ENCODE measurements around the gene E2F2.
"Not testable (repeated sequence)": the region's sequence is repeated elsewhere in the genome, so short reads cannot be mapped to it uniquely, and the experiment has no call there.

The E2F2 gene

GRCh38 chr1:23545851-23546250 is 14.8 kb upstream of the E2F2 start:
- no peak for DNase-seq

DNA sequence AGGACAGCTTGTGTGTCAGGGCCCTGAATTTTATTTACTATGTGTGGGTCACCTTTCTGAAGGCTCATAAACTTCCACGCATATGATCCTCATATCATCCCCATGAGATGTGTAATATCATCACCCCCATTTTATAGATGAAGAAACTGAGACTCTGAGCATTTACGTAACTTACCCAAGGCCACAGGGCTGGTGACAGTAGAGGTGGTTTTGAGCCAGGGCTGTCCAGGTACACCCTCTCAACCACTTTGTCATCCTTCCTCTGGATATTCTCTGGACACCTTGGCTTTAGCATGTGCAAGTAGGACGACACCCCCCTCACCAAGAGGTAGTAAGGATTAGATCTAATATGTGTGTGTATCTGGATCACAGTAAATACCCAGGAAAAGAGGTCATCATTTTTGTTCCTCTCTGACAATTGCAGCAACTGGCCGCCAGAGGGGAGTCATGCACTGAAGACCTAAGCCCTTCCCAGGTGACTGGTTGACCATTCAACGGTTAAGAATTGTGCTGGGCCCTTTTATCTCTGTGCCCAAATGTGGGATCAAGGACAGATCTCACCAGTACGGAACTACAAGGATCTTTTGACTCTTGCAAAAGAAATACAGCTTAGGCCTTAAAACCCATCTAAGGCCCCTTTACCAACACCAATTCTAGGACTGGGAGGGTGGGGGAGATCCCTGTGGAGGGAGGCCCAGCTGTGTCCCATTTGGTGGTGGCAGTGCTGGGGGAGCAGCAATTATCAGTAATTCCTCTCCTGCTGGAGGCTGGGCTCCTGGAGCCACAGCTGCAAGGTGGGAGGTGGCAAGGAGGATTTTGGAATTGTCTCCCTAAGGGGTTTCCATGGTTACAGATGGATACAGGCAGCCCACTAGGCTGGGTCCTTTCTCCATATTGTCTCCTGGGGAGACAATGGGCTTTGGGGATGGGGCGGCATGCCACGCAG is 13.7 kb upstream of the E2F2 start:
- peak; percentile 23 to 73 (median 55) for DNase-seq

DNA sequence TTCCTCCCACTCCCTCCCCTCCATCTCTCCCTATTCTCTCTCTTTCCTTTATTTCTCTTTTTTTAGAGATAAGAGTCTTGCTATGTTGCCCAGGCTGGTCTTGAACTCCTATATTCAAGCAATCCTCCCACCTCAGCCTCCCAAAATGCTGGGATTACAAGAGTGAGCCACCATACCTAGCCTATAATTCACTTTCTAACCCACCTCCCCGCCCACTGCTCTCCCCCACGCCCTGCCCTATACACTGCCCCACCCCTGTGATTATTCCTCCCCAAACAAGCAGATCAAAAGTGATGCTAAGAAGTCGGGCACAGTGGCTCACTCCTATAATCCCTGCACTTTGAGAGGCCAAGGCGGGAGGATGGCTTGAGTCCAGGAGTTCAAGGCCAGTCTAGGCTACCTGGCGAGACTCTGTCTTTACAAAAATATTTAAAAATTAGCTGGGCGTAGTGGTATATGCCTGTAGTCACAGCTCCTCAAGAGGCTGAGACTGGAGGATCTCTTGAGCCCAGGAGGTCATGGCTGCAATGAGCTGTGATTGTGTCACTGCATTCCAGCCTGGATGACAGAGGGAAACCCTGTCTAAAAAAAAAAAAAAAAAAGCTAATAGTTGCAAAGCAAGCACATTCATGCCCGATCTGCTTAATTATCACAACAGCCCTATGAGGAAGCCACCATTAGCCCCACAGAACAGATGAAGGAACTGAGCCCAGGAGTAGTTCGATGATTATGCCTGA is 12.8 kb upstream of the E2F2 start:
- DNase-seq: no peak

DNA sequence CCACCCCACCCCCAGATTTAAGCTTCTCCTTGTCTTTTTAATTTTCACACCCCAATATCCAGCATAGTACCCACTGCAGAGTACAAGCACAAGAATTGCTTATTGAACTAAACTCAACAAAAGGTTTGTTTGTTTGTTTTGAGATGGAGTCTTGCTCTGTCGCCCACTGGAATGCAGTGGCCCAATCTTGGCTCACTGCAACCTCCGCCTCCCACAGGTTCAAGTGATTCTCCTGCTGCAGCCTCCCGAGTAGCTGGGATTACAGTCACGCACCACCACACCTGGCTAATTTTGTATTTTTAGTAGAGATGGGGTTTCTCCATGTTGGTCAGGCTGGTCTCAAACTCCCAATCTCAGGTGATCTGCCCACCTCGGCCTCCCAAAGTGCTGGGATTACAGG is 11.9 kb upstream of the E2F2 start:
- DNase-seq: not testable (repeated sequence)

GRCh38 chr1:23539698-23540266 is 8.7 kb upstream of the E2F2 start:
- peak; percentile 82 to 93 (median 88) for DNase-seq

DNA sequence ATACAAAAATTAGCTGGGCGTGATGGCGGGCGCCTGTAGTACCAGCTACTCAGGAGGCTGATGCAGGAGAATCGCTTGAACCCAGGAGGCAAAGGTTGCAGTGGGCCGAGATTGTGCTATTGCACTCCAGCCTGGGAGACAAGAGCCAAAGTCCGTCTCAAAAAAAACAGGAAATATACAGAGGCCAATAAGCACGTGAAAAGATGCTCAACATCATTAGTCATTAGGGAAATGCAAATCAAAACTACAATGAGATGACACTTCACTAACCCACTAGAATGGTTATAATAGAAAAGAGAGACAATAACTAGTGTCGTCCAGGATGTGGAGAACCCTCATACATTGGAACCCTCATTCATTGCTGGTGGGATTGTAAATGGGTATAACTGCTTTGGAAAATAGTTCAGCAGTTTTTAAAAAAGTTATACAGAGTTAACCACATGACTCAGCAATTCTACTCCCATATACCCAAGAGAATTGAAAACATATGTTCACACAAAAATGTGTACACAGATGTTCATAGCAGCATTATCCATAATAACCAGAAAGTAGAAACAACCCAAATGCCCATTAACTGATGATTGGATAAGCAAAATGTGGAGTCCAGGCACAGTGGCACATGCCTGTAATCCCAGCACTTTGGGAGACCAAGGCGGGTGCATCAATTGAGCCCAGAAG is 6.4 kb upstream of the E2F2 start:
- no peak for DNase-seq

- DNase-seq: no peak
These were observed 2.4 kb upstream of the E2F2 start for GRCh38 chr1:23533246-23534023.

DNA sequence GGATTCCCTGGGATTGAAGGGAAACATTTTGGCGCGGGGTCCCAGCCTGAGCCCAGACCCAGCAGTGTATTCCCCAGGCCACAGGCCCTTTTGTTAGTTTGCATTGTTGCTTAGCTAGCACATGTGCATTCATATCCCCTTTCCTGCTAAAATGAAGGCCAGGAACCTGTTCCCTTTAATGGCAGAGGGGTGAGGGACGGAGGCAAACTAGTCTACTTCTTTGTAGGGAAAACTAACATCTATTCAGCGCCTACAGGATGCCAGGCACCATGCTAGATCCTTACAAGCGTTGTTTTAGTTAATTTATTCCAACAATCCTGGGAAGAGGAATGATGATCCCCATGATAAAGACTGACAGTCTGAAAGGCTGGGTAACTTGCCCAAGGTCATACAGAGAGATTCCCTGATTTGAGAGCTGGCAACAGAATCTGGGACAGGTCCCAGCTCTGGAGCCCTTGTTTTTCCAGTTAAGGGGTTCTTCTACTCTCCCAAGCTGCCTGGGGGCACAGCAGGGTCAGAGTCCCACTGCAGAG is 595 bp upstream of the E2F2 start:
- no peak for DNase-seq

DNA sequence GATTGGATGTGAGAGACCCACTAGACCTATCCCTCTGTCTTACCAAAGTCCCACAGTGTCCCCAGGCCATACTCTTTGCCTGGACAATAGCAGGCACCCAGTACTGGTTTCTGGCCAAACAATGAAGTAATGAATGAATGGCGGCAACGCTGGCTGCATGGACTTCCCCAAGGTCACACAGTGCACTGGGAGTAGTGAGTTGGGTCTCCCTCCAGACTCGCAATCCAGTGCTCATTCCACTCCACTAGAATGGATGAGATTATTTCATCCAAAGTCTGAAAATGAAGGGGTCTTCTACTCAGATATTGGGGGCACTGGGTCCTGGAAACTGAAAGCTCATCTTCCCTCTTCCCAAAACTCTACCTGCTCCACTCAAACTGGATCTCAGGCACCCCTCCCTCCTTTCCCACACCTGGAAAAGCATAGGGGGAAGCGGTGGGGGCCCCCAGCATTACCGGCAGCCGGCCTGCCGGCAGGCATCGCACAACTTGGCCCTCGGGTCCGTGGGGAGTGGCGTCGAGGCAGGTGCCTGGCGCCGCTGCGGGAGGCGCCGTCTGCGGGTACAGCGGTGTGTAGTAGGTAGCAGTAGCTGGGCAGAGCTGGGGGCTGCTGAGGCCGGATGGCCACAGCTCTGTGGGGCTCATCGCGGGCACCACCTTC is 816 bp downstream of the E2F2 start:
- peak in 1 of 6 experiments; percentile 28 for DNase-seq

DNA sequence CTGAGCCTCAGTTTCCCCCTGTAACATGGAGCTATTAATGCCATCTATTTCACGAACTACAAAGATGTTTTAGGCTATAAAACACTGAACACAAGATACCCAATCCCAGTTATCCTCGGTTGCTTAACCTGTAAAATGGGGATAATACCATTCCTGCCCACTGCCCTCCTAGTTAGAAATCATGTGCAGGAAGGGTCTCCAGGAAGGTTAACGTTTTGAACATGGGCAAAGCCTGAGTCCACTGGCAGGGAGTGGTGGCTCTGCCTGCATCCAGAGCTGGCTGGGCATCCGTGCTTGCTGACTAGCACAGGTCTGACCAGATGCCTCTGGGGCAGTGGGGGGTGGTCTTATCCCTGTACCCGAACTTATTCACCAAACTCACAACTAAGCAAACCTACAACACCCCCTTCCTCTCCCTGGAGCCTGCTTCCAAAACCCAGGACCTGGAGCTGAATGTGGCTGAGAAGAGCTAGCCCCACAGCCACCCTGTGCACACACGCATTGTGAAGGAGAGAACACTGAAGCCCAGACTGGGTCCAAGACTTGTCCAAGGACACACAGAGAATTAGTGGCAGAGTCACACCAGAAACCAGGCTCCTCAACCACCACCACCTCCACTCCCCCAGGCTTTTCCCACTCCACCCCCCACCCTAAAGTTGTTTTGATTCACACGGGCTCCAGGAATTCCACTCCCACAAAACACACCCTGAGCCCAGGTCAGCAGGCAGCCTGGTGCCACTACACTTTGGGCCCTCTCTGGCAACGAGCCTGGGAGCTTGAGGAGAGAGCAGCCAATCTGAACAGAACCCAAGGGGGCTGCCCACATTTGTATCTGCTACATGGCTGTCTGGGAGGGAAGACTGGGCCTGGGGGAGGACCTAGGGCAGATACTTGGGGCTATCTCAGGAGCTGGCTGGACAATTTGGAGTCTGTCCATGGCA is 1.6 kb downstream of the E2F2 start:
- no peak for DNase-seq

DNA sequence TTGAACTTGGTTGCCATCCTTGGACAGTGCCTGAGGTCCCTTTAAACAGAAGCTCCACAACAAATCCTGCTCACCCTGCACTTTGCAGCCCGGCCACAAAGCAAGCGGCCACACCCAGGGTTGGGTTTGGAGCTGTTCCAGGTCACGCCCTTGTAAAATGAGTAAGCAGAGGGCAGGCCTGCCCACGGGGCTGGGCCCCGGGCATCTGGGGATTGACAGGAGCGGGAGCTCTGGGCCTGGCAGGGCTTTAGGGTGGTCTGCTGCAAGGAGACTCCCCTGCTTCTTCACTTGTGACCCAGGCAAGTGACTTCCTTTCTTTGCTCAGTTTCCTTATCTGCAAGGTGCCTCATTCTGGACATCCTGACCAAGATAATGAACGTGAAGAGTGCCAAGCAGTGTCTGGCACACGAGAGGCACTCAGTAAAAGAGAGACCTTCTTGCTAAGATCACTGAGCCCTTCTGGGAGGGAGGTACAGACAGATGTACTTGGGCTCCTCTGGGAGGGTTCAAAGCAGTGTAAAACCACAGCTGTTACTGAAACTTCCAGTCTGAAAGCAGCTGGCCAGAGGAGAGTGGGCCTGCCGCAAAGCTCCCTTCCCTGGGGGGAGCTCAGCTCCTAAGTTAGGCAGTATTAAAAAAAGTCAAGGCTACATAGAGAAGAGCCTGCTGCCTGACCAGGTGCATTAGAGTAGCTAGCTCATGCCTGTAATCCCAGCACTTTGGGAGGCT is 2.6 kb downstream of the E2F2 start:
- DNase-seq: peak; percentile 12 to 53 (median 29)

DNA sequence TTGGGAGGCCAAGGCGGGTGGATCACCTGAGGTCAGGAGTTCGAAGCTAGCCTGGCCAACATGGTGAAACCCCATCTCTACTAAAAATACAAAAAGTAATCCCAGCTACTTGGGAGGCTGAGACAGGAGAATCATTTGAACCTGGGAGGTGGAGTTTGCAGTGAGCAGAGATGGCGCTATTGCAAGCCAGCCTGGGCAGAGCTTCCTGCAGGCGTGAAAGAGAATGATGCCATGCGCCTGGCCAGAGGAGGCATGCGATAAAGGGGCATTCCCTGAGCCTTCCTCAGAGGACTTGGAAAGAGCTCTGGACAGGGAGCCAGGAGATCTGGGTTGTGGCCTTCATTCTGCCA is 3.2 kb downstream of the E2F2 start:
- DNase-seq: no peak

DNA sequence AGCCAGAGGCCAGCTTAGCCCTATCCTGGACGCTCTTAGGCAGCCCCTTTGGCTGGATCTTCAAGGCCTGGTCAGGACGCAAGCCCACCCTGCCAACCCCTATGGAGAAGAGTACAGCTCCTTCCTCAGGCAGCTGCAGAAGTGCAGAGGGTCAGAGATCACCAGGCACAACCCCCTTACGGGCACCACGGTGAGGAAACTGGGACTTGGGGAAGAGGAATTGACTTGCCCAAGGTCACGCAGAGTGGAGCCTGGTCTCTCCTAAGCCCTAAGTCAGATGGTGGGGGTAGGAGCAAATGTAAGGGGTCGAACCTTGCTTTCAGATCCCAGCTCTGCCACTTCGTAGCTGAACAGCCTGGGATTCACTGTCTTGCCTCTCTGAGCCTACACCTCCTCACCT is 3.7 kb downstream of the E2F2 start:
- no peak for DNase-seq

- no peak for DNase-seq
These were observed 4.5 kb downstream of the E2F2 start for GRCh38 chr1:23526329-23527041.

GRCh38 chr1:23525558-23526250 is 5.3 kb downstream of the E2F2 start:
- no peak for DNase-seq

GRCh38 chr1:23524716-23525401 is 6.2 kb downstream of the E2F2 start:
- peak in 3 of 6 experiments; percentile 9 to 27 (median 23) for DNase-seq

DNA sequence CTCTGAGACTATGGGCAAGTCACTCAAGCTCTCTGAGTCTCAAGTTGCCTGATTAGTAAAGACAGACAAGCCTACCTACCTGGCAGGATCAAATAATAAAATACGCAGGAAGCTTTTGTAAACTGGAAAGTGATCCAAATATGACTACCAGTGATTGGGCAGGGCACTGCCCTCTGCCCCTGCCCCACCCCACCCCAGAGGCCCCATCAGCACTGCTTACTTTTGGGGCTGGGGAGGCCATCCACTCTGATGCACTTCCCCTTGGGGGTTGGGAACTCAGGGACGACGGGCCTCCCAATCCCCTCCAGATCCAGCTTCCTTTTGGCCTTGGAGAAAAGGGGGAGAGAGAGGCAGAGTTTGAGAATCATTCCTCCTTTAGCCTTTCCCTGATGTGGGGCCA is 6.9 kb downstream of the E2F2 start:
- no peak for DNase-seq

Data from stimulated activated naive CD4-positive, alpha-beta T cell (primary cell).